ENCODE data around the gene YLPM1.
"Not testable (repeated sequence)": the region's sequence is repeated elsewhere in the genome, so short reads cannot be mapped to it uniquely, and the experiment has no call there.

The YLPM1 gene

GRCh38 chr14:74762917-74763802, at the start of gene YLPM1:
Gene YLPM1 (plus strand): TSS chr14:74763316. CDS start chr14:74763490, 174 bp downstream.
- in situ Hi-C loops (cut with MboI; ENCODE audit: low sequenced_read_pairs): no loop called here

GRCh38 chr14:74713395-74713735, 49.8 kb upstream of the YLPM1 start:
- in situ Hi-C loops (cut with MboI; ENCODE audit: low sequenced_read_pairs): no loop called here

- in situ Hi-C loops (cut with MboI; ENCODE audit: low sequenced_read_pairs): no loop called here
These were observed 42.6 kb upstream of the YLPM1 start for GRCh38 chr14:74720526-74720925.

- in situ Hi-C loops (cut with MboI; ENCODE audit: low sequenced_read_pairs): no loop called here
These were observed 40.0 kb upstream of the YLPM1 start for GRCh38 chr14:74723134-74723533.

- in situ Hi-C loops (cut with MboI; ENCODE audit: low sequenced_read_pairs): no loop called here
These were observed 30.7 kb upstream of the YLPM1 start for GRCh38 chr14:74732387-74732786.

- in situ Hi-C loops (cut with MboI; ENCODE audit: low sequenced_read_pairs): no loop called here
These were observed 29.9 kb upstream of the YLPM1 start for GRCh38 chr14:74733221-74733620.

GRCh38 chr14:74735125-74735524, 28.0 kb upstream of the YLPM1 start:
- in situ Hi-C loops (cut with MboI; ENCODE audit: low sequenced_read_pairs): no loop called here

GRCh38 chr14:74737753-74738325, 25.3 kb upstream of the YLPM1 start:
- in situ Hi-C loops (cut with MboI; ENCODE audit: low sequenced_read_pairs): no loop called here

- in situ Hi-C loops (cut with MboI; ENCODE audit: low sequenced_read_pairs): no loop called here
These were observed 23.7 kb upstream of the YLPM1 start for GRCh38 chr14:74739293-74740030.

GRCh38 chr14:74747237-74747636, 15.9 kb upstream of the YLPM1 start:
- in situ Hi-C loops (cut with MboI; ENCODE audit: low sequenced_read_pairs): no loop called here

GRCh38 chr14:74754157-74754556, 9.0 kb upstream of the YLPM1 start:
- in situ Hi-C loops (cut with MboI; ENCODE audit: low sequenced_read_pairs): no loop called here

GRCh38 chr14:74754899-74755298, 8.2 kb upstream of the YLPM1 start:
- in situ Hi-C loops (cut with MboI; ENCODE audit: low sequenced_read_pairs): no loop called here

- in situ Hi-C loops (cut with MboI; ENCODE audit: low sequenced_read_pairs): no loop called here
These were observed 6.8 kb upstream of the YLPM1 start for GRCh38 chr14:74756326-74756725.

- in situ Hi-C loops (cut with MboI; ENCODE audit: low sequenced_read_pairs): not testable (repeated sequence)
These were observed 4.6 kb upstream of the YLPM1 start for GRCh38 chr14:74758505-74758904.

GRCh38 chr14:74763803-74764531, 851 bp downstream of the YLPM1 start:
- in situ Hi-C loops (cut with MboI; ENCODE audit: low sequenced_read_pairs): no loop called here

- in situ Hi-C loops (cut with MboI; ENCODE audit: low sequenced_read_pairs): no loop called here
These were observed 2.6 kb downstream of the YLPM1 start for GRCh38 chr14:74765721-74766120.

GRCh38 chr14:74771399-74771798, 8.3 kb downstream of the YLPM1 start:
- in situ Hi-C loops (cut with MboI; ENCODE audit: low sequenced_read_pairs): no loop called here

GRCh38 chr14:74784634-74785033, 21.5 kb downstream of the YLPM1 start:
- in situ Hi-C loops (cut with MboI; ENCODE audit: low sequenced_read_pairs): no loop called here

- in situ Hi-C loops (cut with MboI; ENCODE audit: low sequenced_read_pairs): no loop called here
These were observed 22.0 kb downstream of the YLPM1 start for GRCh38 chr14:74785056-74785613.

- in situ Hi-C loops (cut with MboI; ENCODE audit: low sequenced_read_pairs): no loop called here
These were observed 23.7 kb downstream of the YLPM1 start for GRCh38 chr14:74786796-74787315.
